Activated naive CD8-positive, alpha-beta T cell (primary cell): ENCODE measurements around the gene OBP2B.
"Not testable (repeated sequence)": the region's sequence is repeated elsewhere in the genome, so short reads cannot be mapped to it uniquely, and the experiment has no call there.

Experiments used
- H3K27ac Mint-ChIP-seq: one replicate; pipeline ENCODE4 v1.8.0; 2021; ENCODE audit warnings: mixed read lengths
- H3K27me3 Mint-ChIP-seq: one replicate; pipeline ENCODE4 v1.8.0; 2021; ENCODE audit warnings: mixed read lengths
- H3K36me3 Mint-ChIP-seq: one replicate; pipeline ENCODE4 v1.8.0; 2021; ENCODE audit warnings: mixed read lengths
- H3K4me1 Mint-ChIP-seq: one replicate; pipeline ENCODE4 v1.8.0; 2021; ENCODE audit warnings: low read depth, mixed read lengths
- H3K4me3 Mint-ChIP-seq: one replicate; pipeline ENCODE4 v1.8.0; 2021; ENCODE audit warnings: mild to moderate bottlenecking, mixed read lengths
- H3K9me3 Mint-ChIP-seq: one replicate; pipeline ENCODE4 v1.8.0; 2021; ENCODE audit warnings: low read depth, mixed read lengths

Gene OBP2B

GRCh38 chr9:133231934-133232568 lies 23.0 kb upstream of the OBP2B start:
- H3K27ac Mint-ChIP-seq, H3K27me3 Mint-ChIP-seq, H3K9me3 Mint-ChIP-seq, H3K36me3 Mint-ChIP-seq, H3K4me1 Mint-ChIP-seq, H3K4me3 Mint-ChIP-seq: not testable (repeated sequence)

GRCh38 chr9:133230514-133230913 lies 21.5 kb upstream of the OBP2B start:
- not testable (repeated sequence) for H3K27ac Mint-ChIP-seq, H3K9me3 Mint-ChIP-seq, H3K36me3 Mint-ChIP-seq, H3K27me3 Mint-ChIP-seq, H3K4me1 Mint-ChIP-seq, H3K4me3 Mint-ChIP-seq

- H3K9me3 Mint-ChIP-seq = no peaks in the 10 kb centered on the region
- no peaks in the 10 kb centered on the region for H3K36me3 Mint-ChIP-seq
- no peak overlapping the region for H3K27ac Mint-ChIP-seq
- H3K27me3 Mint-ChIP-seq = no peaks in the 10 kb centered on the region
- no peaks in the 10 kb centered on the region for H3K4me1 Mint-ChIP-seq
- H3K4me3 Mint-ChIP-seq = no peak overlapping the region
These were observed 21.0 kb upstream of the OBP2B start for GRCh38 chr9:133230093-133230492.

GRCh38 chr9:133228474-133229193 lies 19.6 kb upstream of the OBP2B start:
- H3K4me1 Mint-ChIP-seq, H3K27me3 Mint-ChIP-seq, H3K27ac Mint-ChIP-seq, H3K4me3 Mint-ChIP-seq, H3K9me3 Mint-ChIP-seq, H3K36me3 Mint-ChIP-seq: not testable (repeated sequence)

GRCh38 chr9:133227996-133228395 lies 18.9 kb upstream of the OBP2B start:
- H3K4me1 Mint-ChIP-seq, H3K27ac Mint-ChIP-seq, H3K9me3 Mint-ChIP-seq, H3K36me3 Mint-ChIP-seq, H3K27me3 Mint-ChIP-seq, H3K4me3 Mint-ChIP-seq: not testable (repeated sequence)

- H3K36me3 Mint-ChIP-seq = no peaks in the 10 kb centered on the region
- H3K27me3 Mint-ChIP-seq = peaks cover 4% of the 10 kb centered on the region
- no peak overlapping the region for H3K27ac Mint-ChIP-seq
- H3K9me3 Mint-ChIP-seq = no peaks in the 10 kb centered on the region
- H3K4me3 Mint-ChIP-seq = no peak overlapping the region
- no peaks in the 10 kb centered on the region for H3K4me1 Mint-ChIP-seq
These were observed 18.3 kb upstream of the OBP2B start for GRCh38 chr9:133227242-133227860.

GRCh38 chr9:133226219-133227171 lies 17.4 kb upstream of the OBP2B start:
- no peak overlapping the region for H3K27ac Mint-ChIP-seq
- H3K27me3 Mint-ChIP-seq = peaks cover 5% of the 10 kb centered on the region
- H3K4me3 Mint-ChIP-seq = no peak overlapping the region
- no peaks in the 10 kb centered on the region for H3K4me1 Mint-ChIP-seq
- H3K36me3 Mint-ChIP-seq = no peaks in the 10 kb centered on the region
- no peaks in the 10 kb centered on the region for H3K9me3 Mint-ChIP-seq

GRCh38 chr9:133225171-133226011 lies 16.3 kb upstream of the OBP2B start:
- Mint-ChIP-seq H3K4me3 (no peak overlapping the region), H3K27me3 (peaks cover 8% of the 10 kb centered on the region), H3K36me3 (no peaks in the 10 kb centered on the region), H3K27ac (no peak overlapping the region), H3K9me3 (no peaks in the 10 kb centered on the region), H3K4me1 (no peaks in the 10 kb centered on the region)

- Mint-ChIP-seq H3K4me3 (no peak overlapping the region), H3K27me3 (peaks cover 10% of the 10 kb centered on the region), H3K4me1 (no peaks in the 10 kb centered on the region), H3K36me3 (no peaks in the 10 kb centered on the region), H3K9me3 (no peaks in the 10 kb centered on the region), H3K27ac (no peak overlapping the region)
These were observed 15.7 kb upstream of the OBP2B start for GRCh38 chr9:133224762-133225161.

- H3K27me3 Mint-ChIP-seq = peaks cover 20% of the 10 kb centered on the region
These were observed 14.2 kb upstream of the OBP2B start for GRCh38 chr9:133223159-133223756.

GRCh38 chr9:133221994-133222393 lies 12.9 kb upstream of the OBP2B start:
- H3K9me3 Mint-ChIP-seq, H3K4me1 Mint-ChIP-seq, H3K27ac Mint-ChIP-seq, H3K36me3 Mint-ChIP-seq, H3K4me3 Mint-ChIP-seq: not testable (repeated sequence)
- peaks cover 25% of the 10 kb centered on the region for H3K27me3 Mint-ChIP-seq

More at GRCh38 chr9:133223159-133223756, 14.2 kb upstream of the OBP2B start:
- H3K4me1 Mint-ChIP-seq, H3K27ac Mint-ChIP-seq, H3K4me3 Mint-ChIP-seq, H3K36me3 Mint-ChIP-seq, H3K9me3 Mint-ChIP-seq: not testable (repeated sequence)

GRCh38 chr9:133221177-133221809 lies 12.2 kb upstream of the OBP2B start:
- no peak overlapping the region for H3K27ac Mint-ChIP-seq
- no peaks in the 10 kb centered on the region for H3K4me1 Mint-ChIP-seq
- no peak overlapping the region for H3K4me3 Mint-ChIP-seq
- H3K9me3 Mint-ChIP-seq = no peaks in the 10 kb centered on the region
- no peaks in the 10 kb centered on the region for H3K36me3 Mint-ChIP-seq
- H3K27me3 Mint-ChIP-seq = peaks cover 28% of the 10 kb centered on the region

GRCh38 chr9:133218049-133218975 lies 9.3 kb upstream of the OBP2B start:
- not testable (repeated sequence) for H3K9me3 Mint-ChIP-seq, H3K36me3 Mint-ChIP-seq, H3K4me3 Mint-ChIP-seq, H3K27ac Mint-ChIP-seq, H3K4me1 Mint-ChIP-seq
- peaks cover 26% of the 10 kb centered on the region for H3K27me3 Mint-ChIP-seq
